GM12874 (cell line): ENCODE measurements around the gene PJVK.

ENCODE experiments used
- CTCF ChIP-seq: IDR thresholded peaks from 2 replicates; pipeline ENCODE4 v1.5.1; 2011; ENCODE audit warnings: low read depth, mild to moderate bottlenecking, control low read depth, low read length, moderate library complexity; ENCODE audit not compliant: insufficient read depth

Gene PJVK

GRCh38 chr2:178484245-178485041 is 33.3 kb downstream of the PJVK start:
- no peak for TF ChIP-seq CTCF

- no peak for TF ChIP-seq CTCF
Observed at GRCh38 chr2:178485356-178485755, 34.2 kb downstream of the PJVK start.

- TF ChIP-seq CTCF, result no peak
Observed at GRCh38 chr2:178491612-178492011, 40.4 kb downstream of the PJVK start.

- no peak for TF ChIP-seq CTCF
Observed at GRCh38 chr2:178496049-178496448, 44.9 kb downstream of the PJVK start.

- no peak for TF ChIP-seq CTCF
Observed at GRCh38 chr2:178498137-178498536, 47.0 kb downstream of the PJVK start.

GRCh38 chr2:178499640-178500039 is 48.5 kb downstream of the PJVK start:
- no peak for TF ChIP-seq CTCF

GRCh38 chr2:178502751-178503150 is 51.6 kb downstream of the PJVK start:
- no peak for TF ChIP-seq CTCF

- TF ChIP-seq CTCF, result no peak
Observed at GRCh38 chr2:178506101-178506500, 54.9 kb downstream of the PJVK start.
